Measurements from ENCODE around the gene SV2B. TPM values are rescaled to one million over a fixed set of nuclear protein-coding genes. Genes with fewer than 3 reads are reported as not detected.

SV2B gene
- total RNA-seq, 1 donor: not detected

GRCh38 chr15:91196127-91196526 is 96.1 kb downstream of the SV2B start:
- DNase-seq (ENCODE audit: low read depth): no peak
- H3K4me3 ChIP-seq (ENCODE audit: low read depth, low read length): no peak overlapping the region
- TF ChIP-seq CTCF (IDR thresholded peaks at IDR 0.05; ENCODE audit: insufficient read depth, low read depth, low read length): no peak

GRCh38 chr15:91196768-91197167 is 96.7 kb downstream of the SV2B start:
- TF ChIP-seq CTCF (IDR thresholded peaks at IDR 0.05; ENCODE audit: insufficient read depth, low read depth, low read length): no peak
- H3K4me3 ChIP-seq (ENCODE audit: low read depth, low read length): no peak overlapping the region
- DNase-seq (ENCODE audit: low read depth): no peak

- DNase-seq (ENCODE audit: low read depth): no peak
- no peak for TF ChIP-seq CTCF (IDR thresholded peaks at IDR 0.05; ENCODE audit: insufficient read depth, low read depth, low read length)
- H3K4me3 ChIP-seq (ENCODE audit: low read depth, low read length): no peak overlapping the region
Measured at GRCh38 chr15:91199511-91199910, 99.5 kb downstream of the SV2B start.

- DNase-seq (ENCODE audit: low read depth): no peak
- TF ChIP-seq CTCF (IDR thresholded peaks at IDR 0.05; ENCODE audit: insufficient read depth, low read depth, low read length): no peak
Measured at GRCh38 chr15:91200101-91200754, 100.2 kb downstream of the SV2B start.

GRCh38 chr15:91202510-91203102 is 102.5 kb downstream of the SV2B start:
- no peak for TF ChIP-seq CTCF (IDR thresholded peaks at IDR 0.05; ENCODE audit: insufficient read depth, low read depth, low read length)
- DNase-seq (ENCODE audit: low read depth): no peak
- no peak overlapping the region for H3K4me3 ChIP-seq (ENCODE audit: low read depth, low read length)

More at GRCh38 chr15:91200101-91200754, 100.2 kb downstream of the SV2B start:
- H3K4me3 ChIP-seq (ENCODE audit: low read depth, low read length): no peak overlapping the region

- DNase-seq (ENCODE audit: low read depth): no peak
- no peak overlapping the region for H3K4me3 ChIP-seq (ENCODE audit: low read depth, low read length)
- no peak for TF ChIP-seq CTCF (IDR thresholded peaks at IDR 0.05; ENCODE audit: insufficient read depth, low read depth, low read length)
Measured at GRCh38 chr15:91203619-91204203, 103.7 kb downstream of the SV2B start.

Data from fibroblast of villous mesenchyme (primary cell).